ENCODE data around the gene LMAN1L. TPM values are rescaled to one million over a fixed set of nuclear protein-coding genes. Genes with fewer than 3 reads are reported as not detected.

LMAN1L gene
- polyA plus RNA-seq (ENCODE audit: insufficient read length), result not detected

DNA sequence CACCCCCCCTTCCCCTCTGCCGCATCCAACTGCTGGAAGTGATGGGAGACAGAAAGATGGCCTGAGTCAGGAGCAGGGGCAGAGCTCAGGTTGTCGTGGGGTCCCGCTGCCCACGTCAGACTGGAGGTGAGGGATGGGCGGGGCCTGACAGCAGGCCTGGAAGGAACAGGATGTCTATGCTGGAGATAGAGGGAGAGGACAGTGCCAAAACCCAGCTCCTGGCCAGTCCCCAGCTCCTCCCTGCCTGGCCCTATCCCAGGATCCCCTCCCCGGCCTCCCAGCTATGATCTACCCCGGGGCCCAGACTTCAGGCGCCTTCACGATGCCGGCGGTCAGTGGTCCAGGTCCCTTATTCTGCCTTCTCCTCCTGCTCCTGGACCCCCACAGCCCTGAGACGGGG, at the start of gene LMAN1L:
Gene LMAN1L (plus strand): TSS at position 303 of the 400 bp plus-strand sequence. CDS start 20 bp downstream, at position 323.
- no peak for DNase-seq (ENCODE audit: low read depth)

DNA sequence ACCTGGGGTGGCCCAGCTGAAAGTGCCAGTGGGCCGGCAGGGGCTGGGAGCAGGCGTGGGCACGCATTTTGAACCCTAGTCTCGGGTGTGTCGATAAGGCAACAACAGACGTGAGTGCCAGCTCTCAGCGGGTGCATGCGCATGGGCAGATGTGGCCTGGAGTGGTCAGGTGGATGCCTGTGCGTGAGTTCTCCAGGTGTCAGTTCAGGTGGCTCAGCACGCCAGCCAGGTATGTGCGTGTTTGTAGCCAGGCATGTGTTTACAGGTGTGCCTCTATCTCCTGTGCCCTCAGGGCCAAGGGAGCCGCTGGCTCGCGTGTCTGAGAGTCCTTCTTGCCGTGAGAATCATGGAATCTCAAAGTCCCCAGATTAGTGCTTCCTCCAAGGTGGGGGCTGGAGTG, 49.2 kb upstream of the LMAN1L start:
- DNase-seq (ENCODE audit: low read depth), result no peak

DNA sequence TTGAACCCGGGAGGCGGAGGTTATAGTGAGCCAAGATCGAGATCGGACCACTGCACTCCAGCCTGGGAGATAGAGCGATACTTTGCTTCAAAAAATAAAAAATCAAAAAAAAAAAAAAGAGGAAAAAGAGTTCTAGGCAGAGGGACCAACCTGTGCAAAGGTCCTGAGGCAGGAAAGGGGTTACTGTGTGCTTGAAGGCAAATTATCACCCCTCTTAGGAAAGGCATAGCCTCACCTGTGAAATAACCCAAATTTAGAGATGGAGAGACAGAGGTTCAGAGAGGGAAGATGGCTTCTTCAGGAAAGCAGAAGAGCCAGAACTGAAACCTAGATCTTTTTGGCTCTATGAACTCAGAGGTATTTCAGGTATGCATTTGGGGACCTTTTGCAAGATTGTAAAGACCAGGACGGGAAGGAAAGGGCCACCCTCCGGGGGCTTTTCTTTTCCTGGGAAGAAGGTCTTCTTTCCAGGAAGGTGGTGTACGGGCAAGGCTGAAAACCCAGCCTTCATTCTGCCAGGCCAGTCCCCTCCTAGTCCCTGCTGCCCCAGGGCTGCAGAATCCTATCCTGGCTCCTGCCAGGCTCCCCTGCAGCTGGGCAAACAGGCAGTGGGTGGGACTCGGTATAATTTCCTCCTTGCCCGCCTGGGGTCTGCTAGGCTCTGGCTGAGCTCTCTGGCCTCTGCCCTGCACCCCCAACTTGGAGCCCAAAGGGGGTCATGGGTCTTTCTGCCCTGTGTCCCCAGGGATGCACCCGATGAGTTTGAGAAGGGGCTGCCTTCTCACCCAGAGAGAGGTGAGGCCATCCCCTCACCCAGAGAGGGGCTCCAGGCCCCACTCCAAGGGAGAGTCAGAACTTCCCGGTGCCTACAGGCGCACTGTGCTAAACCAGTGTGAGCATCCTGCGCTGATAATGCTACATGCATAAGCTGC, 45.2 kb upstream of the LMAN1L start:
- DNase-seq (ENCODE audit: low read depth), result no peak

DNA sequence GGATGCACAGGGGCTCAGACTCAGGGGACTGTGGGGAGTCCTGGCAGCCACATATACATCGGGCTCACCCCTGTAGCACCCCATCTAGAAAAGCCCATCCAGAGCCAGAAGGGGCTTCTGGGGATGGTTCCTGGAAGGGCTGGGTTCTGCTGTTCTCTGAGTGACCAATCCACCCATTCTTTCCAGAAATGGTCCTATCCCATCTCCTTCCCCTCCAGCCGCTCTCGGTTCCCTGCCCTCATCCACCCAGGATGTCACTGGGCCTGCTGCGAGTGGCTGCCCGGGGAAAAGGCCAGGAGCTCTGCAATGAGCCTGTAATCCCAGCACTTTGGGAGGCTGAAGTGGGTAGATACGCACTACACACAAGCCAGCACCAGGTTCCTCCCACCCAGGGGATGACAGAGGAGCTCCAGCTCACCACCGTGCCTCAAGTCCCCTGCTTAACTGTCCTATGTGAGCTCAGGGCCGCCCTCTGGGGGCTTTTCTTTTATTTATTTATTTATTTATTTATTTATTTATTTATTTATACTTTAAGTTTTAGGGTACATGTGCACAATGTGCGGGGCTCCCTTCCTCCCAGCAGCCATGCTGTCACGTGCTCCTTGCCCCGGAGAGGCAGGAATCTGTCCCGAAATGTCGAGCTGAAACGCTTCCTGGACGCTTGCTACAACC, 44.4 kb upstream of the LMAN1L start:
- DNase-seq (ENCODE audit: low read depth), result no peak

DNA sequence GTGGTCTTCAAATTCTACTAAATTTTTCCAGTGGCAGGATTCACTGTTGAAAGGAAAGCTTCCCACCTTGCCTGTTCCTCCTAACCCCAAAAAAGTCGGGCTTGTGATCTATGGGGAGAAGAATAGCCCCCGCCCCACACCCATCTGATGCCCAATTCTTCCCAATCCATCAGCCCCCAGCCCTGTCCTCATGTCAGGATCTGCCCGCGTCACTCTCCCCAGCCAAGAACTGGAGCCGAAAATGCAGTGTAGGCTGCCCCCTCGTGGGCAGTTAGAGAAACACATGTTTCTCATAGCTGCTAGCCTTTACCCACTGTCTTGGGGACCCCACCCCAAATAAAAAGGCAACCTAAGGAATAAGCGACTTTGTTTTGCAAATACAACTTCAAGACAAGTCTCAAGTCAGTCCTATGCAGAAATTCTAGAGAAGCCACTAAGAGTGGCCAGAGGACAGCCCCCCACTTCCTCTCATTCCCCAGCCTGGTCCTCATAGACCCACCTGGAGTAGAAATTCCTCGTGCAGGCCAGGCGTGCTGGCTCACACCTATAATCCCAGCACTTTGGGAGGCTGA, 43.8 kb upstream of the LMAN1L start:
- no peak for DNase-seq (ENCODE audit: low read depth)

DNA sequence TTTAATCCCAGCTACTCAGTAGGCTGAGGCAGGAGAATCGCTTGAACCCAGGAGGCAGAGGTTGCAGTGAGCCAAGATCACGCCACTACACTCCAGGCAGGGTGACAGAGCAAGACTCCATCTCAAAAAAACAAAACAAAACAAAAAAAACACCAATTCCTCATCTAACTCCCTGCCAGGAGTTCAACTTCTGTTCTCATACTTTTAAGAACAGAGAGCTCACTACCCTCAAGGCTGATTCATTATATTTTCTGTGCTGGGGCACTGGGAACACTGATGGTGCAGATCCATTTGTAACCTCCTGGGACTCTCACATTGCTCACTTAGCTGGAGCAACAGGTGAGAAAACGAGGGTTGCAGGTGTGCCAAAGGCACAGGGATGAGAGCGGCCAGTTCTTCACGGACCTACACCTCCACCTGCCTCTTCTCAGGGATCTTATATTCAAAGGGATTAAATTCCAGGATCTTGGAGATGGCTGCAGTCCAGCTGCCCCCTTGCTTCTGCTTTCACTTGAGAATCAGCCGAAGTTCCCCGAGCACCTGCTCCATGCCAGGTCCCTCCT, 43.1 kb upstream of the LMAN1L start:
- no peak for DNase-seq (ENCODE audit: low read depth)

DNA sequence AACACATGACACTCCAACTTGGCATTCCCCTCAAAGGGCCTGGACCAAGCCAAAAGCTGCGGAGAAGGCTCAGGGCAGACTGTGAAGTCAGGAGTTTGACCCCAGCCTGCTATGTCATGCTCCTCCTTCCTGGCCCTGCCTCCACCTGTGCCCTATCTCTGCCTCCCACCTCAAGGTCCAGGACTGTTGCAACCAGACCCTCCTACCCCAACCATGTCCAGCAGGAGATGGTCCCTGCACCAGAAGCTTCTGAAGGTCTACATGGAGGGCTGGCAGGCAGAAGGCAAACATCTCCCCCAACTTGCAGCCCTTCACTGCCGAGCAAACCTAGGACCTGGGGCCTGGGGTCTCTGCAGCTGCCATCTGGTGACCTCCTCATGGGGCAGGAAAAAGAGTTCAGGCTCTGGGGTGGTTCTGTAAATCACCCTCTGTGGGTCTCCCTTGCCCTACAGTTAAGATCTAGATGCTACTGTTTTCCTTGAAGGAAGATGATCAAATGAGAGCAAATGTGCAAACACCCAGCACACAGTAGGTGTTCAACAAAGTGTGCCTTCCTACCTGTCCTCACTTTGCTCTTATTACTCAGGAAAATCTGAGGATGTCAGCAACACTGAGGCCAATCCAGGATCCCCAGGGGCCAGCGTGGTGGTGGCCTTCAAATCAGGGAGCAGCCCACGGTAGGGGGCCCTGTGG, 42.3 kb upstream of the LMAN1L start:
- DNase-seq (ENCODE audit: low read depth), result no peak

DNA sequence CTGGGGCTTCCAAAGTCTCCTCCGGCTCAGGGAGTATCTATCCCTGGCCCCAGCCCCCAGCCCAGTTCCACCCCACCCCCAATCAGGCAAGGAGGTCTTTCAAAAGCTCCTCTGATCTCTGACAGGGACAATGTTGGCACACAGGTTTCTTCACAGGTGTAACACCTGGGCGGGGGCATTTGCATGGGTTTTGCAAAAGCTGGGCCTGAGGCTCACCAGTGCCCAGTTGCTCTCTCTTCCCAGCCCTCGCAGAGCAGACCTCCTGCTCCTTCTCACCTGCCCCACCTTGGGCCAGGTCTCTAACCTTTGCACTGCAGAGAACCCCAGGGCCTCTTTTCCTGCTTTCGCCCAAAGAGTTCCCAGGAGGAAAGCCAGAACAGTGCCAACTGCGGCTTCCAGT, 39.3 kb upstream of the LMAN1L start:
- DNase-seq (ENCODE audit: low read depth), result no peak

DNA sequence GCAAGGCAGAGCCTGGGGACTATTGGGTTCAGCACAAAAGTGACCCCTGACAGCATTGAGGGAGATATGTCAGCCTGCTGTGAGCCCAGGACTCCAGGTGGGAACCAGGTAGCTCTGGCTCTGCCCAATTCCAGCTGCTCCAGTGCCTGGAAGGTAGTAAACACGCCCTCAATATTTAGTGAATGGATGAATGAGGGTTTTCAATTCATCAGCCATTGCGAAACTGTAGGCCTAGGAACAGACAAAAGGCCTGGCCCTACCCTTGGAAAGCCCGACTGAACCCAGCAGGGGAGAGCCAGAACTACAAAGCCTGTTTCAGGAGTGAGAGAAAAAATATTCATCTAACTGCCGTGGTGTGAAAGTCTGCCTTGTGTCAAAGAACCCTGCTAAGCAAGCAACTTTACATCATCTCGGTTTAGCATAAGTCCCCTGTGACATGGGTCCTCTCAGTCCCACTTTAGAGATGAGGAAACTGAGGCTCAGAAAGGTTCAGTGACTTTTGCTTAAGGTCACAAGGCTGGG, 38.8 kb upstream of the LMAN1L start:
- no peak for DNase-seq (ENCODE audit: low read depth)

DNA sequence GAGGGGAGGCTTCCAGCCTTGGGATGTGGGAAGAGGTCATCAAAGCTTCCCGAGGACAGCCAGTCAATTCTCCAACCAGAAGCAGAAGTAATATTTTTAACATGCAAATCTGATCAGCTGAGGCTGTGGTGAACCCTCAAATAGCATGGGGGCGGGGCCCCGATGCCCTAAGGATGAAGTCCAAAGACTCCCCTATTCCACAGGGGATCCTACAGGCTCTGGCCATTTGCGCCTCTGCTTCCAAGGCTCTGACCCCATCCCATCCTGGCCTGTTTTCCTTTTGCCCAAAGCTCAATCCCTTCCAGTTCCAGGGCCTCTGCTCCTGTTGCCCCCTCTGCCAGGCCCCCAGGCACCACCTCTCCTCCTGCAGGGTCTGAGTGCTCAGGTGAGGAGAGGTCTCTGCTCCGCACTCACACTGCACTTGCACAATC, 37.5 kb upstream of the LMAN1L start:
- DNase-seq (ENCODE audit: low read depth), result no peak

DNA sequence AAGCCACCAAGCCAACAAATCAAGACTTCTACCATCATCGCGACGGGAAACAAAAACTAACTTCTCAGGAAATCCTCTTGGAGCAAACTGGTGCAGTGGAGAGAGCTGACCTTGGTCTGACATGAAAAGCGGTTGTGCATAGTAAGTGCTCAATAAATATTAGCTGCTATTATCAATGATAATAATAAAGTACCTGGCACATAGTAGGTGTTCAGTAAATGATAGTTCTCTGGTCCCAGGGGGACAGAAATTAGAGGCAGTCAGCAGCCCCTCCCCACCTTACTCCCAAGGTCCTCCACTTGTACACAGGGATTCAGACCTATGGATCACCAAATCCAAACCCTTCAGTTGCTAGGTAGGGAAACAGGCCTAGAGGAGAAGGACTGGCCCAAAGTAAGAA, 36.7 kb upstream of the LMAN1L start:
- DNase-seq (ENCODE audit: low read depth), result no peak

DNA sequence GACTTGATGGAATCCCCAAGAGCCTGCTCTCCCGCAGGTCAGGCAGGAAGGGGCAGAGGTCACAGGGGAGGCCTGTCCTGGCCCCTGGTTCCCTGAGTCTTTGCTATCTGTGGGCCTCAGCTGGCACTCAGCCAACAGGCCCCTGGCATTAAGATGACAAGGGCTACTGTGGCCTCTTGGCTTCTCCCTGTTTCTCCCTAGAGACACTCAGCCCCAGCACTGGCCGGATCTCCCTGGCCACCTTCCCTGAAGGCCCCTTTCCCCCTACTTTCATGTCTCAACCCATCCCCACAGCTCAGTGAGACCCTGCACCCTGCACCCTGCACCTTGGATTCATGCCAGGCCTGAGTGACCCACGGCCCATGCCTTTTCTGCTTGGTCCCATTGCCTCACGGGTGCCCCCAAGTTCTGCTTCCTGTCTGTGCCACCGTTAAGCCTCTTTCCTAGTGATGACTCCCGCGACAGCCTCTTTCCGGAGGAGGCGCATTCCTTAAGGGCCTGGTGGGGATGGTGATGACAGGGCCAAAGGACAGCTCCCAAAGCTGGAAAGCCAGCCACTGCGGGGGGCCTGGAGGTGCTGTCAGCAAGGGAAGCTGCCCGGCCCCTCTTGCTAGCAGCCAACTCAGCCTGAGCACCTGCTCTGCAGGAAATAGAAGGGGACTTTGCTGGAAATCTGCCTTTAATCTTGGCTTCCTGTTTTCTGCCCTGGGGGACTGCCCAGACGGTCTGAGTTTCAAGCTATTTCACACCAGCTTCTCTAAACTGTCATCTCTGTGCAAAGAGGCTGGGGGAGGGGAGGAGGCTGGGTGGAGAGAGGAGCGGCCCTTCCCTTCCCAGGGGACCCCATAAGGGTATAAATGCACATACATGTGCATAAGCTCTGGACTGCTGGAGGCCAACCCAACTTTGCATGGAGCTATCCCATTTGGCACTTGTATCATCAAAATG, 35.5 kb upstream of the LMAN1L start:
- DNase-seq (ENCODE audit: low read depth), result no peak

DNA sequence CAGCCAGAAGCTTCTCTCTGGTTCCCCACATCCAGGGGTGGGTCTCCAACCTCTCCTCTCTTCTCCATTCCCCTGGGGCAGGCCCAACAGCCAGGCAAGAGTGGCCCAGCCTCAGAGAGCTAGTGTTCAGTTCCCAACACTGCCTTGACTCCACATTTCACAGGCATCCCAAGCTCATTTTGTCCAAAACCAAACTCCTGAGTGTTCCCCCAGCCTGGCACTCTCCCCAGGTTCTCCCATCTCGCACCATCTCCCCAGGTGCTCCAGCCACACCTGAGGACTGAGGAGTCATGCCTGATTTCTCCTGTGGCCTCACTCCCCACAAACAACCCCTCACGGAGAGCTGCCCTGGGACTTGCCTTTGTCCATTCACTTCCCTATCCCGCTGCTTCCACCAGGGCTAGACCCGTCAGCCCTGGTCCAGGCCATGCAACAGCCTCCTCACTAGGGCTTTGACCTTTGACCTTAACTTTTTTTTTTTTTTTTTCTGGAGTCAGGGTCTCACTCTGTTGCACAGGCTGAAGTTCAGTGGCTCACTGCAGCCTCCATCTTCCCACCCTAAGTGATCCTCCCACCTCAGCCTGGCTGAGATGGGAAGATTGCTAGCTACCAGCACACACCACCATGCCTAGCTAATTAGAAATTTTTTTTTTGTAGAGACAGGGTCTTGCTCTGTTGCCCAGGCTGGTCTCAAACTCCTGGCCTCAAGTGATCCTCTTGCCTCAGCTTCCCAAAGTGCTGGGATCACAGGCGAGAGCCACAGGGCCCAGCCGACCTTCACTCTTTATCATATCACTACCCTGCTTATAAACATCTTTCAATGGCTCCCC, 34.7 kb upstream of the LMAN1L start:
- no peak for DNase-seq (ENCODE audit: low read depth)

DNA sequence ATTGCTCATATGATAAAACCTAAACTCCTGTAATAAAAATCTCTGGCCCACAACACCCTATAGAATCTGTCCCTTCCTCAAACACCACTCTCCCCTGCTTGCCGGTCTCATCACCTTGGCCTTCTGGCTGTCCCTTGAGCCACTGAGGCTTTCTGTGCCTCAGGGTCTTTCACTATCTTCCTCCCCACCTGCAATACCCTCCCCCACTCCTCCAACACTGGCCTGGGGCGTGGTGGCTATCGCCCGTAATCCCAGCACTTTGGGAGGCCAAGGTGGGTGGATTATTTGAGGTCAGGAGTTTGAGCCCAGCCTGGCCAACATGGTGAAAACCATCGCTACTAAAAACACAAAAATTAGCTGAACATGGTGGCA, 34.0 kb upstream of the LMAN1L start:
- no peak for DNase-seq (ENCODE audit: low read depth)

DNA sequence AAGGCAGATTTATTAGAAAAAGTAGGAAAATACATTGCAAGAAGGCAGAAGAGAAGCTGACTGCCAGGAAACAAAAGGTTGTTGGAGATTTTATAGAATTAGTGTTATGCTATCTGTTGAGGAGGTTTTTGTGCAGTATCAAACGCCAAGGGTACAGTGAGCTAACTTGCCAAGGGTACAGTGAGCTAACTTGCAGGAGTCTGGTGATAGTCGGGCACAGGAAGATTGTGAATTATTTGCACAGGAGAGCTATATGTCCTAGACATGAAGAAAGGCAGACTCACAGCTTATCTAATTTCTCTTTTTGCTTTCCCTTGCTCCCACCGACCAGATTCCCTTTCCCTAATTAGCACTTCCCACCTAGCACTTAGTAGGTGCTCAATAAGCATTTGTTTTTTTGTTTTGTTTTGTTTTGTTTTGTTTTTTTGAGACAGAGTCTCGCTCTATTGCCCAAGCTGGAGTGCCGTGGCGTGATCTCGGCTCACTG, 33.4 kb upstream of the LMAN1L start:
- DNase-seq (ENCODE audit: low read depth), result no peak

DNA sequence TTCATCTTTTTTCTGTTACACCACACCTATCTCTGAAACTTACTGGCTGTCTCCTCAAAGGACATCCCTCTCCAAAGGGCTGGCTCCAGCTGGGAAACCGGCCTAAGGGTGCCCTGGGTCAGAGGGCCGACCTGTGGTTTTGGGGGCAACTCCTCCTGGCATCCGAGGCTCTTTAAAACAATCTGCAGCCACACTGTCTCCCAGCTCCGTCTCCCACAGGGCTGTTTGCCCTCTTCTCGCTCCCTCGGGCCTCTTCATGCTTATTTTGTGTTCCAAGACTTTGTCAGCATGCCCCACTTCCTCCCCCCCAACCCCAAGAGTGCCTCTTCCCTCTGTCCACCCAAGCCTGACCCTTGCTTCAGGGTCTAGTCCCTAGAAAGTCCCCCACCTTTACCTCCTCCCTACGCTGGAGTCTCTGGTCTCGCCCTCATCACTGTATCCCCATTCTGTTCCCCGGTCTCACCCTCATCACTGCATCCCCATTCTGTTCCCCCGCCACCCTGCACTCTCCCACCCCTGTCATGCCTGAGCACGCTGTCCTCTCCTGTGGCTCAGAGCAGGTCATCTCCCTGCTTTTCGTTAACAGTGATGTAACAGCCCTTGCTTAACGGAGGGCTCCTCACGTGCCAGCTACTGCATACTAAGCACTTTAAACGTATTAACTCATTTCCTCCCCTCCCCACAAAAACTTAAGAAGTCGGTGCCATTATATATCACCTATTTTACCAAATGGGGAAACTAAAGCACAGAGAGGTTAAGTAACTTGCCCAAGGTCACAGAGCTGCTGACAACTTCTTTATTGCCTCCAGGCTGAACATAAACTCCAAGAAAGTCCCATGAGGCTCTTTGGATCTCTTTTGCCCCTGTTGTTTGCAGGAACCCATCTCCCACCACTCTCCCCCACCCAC, 31.9 kb upstream of the LMAN1L start:
- no peak for DNase-seq (ENCODE audit: low read depth)

DNA sequence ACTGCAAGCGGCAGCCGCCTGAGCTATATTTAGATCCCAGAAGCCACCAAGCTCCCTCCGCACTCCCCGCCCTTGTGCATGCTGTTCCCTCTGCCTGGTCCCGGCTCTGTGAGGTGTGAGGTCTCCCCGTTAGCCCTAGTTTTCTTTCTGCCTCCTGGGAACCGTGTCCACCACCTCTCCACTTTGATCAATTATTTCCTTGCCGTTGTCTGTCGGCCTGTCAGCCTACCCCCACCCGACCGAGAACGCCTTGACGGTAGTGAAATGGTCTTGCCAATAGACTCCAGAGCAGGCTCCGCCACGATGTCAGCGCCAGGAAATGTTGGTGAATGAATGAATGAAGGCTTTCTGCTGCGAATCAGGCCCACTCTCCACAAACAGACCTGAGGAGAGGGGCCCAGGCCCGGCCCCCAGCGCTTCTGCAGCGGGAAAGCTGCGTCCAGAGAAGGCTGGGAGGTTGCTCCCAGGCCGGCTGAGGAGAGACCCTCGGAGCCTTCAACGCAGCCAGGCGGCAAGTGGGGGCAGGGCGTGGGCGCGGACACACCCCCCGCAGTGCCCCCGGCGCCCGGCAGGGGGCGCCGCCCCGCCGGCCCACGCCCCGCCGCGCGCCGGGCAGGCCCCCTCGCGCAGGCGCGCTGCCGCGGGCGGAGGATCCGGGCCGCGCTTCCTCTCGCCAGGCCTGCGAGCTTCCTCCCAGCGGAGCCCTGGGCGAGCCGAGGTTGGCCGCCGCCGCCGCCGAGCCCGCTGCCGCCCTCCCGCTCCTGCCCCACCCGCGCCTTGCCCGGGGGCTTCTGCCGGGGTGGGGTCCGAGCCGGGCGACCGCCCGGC, 31.0 kb upstream of the LMAN1L start, which contains the start of gene CSK:
Gene CSK (plus strand): TSS at position 650 of the 828 bp plus-strand sequence. CDS start 16,218 bp downstream, outside the sequence.
- DNase-seq (ENCODE audit: low read depth), result no peak

Data from forelimb muscle (tissue), 1 donor.